Heart right ventricle (tissue), 16 donors: ENCODE measurements around the gene RASSF1. TPM values are rescaled to one million over a fixed set of nuclear protein-coding genes. Genes with fewer than 3 reads are reported as not detected.
"Not testable (repeated sequence)": the region's sequence is repeated elsewhere in the genome, so short reads cannot be mapped to it uniquely, and the experiment has no call there.

ENCODE experiments used
- ATAC-seq, 8 donors: fragments of 200-7000 bp; cut with Tn5 transposase; one replicate each; pipeline ENCODE4 v1.9.1; 2020; ENCODE audit warnings: mild to moderate bottlenecking in 8 of 8, moderate library complexity in 8 of 8, moderate number of reproducible peaks in 1 of 8
- DNase-seq, 2 donors: peaks; one replicate each; pipeline ENCODE4 v3.0.0-alpha.2; 2020
- H3K27ac ChIP-seq, 10 donors: fragments of 200-600 bp; sonication (generic) in 2 of 10; one replicate each; pipeline versions ENCODE4 v1.5.0 to v1.8.0; 2020 to 2022; ENCODE audit warnings: mild to moderate bottlenecking in 3 of 10
- H3K27me3 ChIP-seq, 7 donors: fragments of 200-600 bp; one replicate each; pipeline ENCODE4 v1.8.0; 2021 to 2022; ENCODE audit warnings: mild to moderate bottlenecking in 2 of 7
- H3K36me3 ChIP-seq, 9 donors: fragments of 200-600 bp; sonication (generic) in 1 of 9; one replicate each; pipeline versions ENCODE4 v1.5.0 to v1.8.0; 2020 to 2022; ENCODE audit warnings: mild to moderate bottlenecking in 2 of 9
- H3K4me1 ChIP-seq, 9 donors: fragments of 200-600 bp; sonication (generic) in 1 of 9; one replicate each; pipeline versions ENCODE4 v1.5.0 to v1.8.0; 2020 to 2022; ENCODE audit warnings: mild to moderate bottlenecking in 4 of 9
- H3K4me3 ChIP-seq, 10 donors: fragments of 200-600 bp; sonication (generic) in 2 of 10; one replicate each; pipeline versions ENCODE4 v1.5.0 to v1.8.0; 2020 to 2022; ENCODE audit warnings: mild to moderate bottlenecking in 7 of 10, moderate library complexity in 2 of 10
- H3K9me3 ChIP-seq, 11 donors: fragments of 200-600 bp in 10 of 11; sonication (generic) in 2 of 11; one replicate each; pipeline versions ENCODE4 v1.5.0 to v1.8.0; 2013 to 2022; ENCODE audit warnings: mild to moderate bottlenecking in 2 of 11, control low read depth in 1 of 11, moderate library complexity in 1 of 11
- WGBS, 2 donors: extraction: QIAGEN DNeasy Blood & Tissue Kit; methylation state at CpG; one replicate each; pipeline ENCODE4 v1.1.7; 2013; ENCODE audit warnings: inconsistent platforms in 1 of 2; 5-methylcytosine and 5-hydroxymethylcytosine counted together
- intact Hi-C, 10 donors: fragments of 100-400 bp; cut with DNase I; formaldehyde crosslinking; loops; one replicate each; pipeline versions ENCODE4 v1.11.1 to v1.14.2; 2022
- polyA plus RNA-seq, 2 donors: library from polyadenylated mRNA; stranded (reverse); fragments of 200-250 nt; gene quantifications; one replicate each; pipeline ENCODE4 v1.2.3, GENCODE V29; 2013
- total RNA-seq, 10 donors: library from RNA; stranded (reverse); fragmentation: NEBNext Ultra II Directional in 3 of 10; extraction: Animal tissue kit (Norgen Biotek cat#: 25700) in 3 of 10; gene quantifications; one replicate each; pipeline versions ENCODE4 v1.2.1 to v1.2.4, GENCODE V29; 2021 to 2023
- TF ChIP-seq, protein P1 (sequence below), 9 donors: fragments of 200-600 bp; sonication (generic) in 2 of 9; IDR thresholded peaks; one replicate each; pipeline versions ENCODE4 v1.5.0 to v1.8.0; 2021 to 2022; ENCODE audit warnings: antibody characterized with exemption in 9 of 9, mild to moderate bottlenecking in 5 of 9, moderate library complexity in 1 of 9
- donor health status: Arrhythmogenic right ventricular cardiomyopathy.
- donor health status: ischemic (EF 13 %, LVEDD 7.1; RV severe dilation, severe dysfunction).
- donor health status: healthy with polysubstance abuse.
- donor health status: DM: no; HTN: yes; CAD: no.
- donor health status: DM: no; HTN: no; CAD: no.
- donor health status: ischemic (EF 25% LVEDD 6.9; RV normal size, moderate dysfunction).
- donor health status: ischemic (EF 25% LVEDD 5.7; RV mildly dilated, moderate dysfunction).
- donor health status: healthy.
- donor health status: DM: yes; HTN: yes; CAD: no.
- donor health status: Ischemic cardiomyopathy.
- donor health status: ischemic (EF 35%, LVEDD 5.7; RV mildly dilated, moderate dysfunction).
- donor health status: nonischemic (EF 11% LVEDD 7.7; RV severe dilation, severe dysfunction).
- donor health status: DM: yes; HTN: yes; CAD: no.
- donor health status: PGD.
- donor health status: ischemic (EF 29% LVEDD 5.4; RV normal size, mild dysfunction).
- donor health status: nonischemic (EF 23%, LVEDD 6.1; RV moderate dilation, normal function).

RASSF1 gene
- total and polyA plus RNA-seq, 12 donors, result 9.9 to 59.8 (median 13.1) TPM

DNA sequence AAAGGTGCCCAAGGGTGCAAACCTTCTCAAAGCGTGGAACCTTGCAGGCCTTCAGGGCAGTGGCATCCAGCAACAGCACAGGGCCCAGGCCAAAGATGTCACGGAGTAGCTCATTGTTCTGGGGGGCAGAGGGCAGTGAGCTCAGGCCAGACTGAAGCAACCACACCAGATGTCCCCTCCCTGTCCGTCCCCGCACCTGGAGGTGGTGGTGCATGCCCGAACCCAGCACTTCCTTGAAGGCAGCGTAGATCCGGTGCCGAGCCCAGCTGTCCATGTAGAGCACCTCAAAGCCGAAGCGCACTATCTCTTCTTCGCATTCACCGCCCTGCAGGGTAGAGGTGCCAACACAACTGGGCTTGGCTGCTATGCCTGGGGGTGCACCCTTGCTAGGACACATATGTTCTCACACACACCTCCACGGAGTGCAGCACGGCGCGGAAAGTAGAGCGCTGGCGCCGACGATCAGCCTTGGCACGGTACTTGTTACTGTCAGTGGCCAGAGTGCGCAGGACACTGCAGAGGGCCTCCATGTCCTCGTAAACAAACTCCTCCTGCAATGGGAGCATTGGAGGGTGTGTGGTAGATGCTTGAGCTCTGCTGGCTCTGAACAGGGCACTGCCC, 52.1 kb downstream of the RASSF1 start:
- H3K27ac ChIP-seq, result peak overlapping the region in 8 of 10 donors; percentile 70 to 88 (median 80)
- no peaks in the 10 kb centered on the region for H3K27me3 ChIP-seq
- ATAC-seq (no peak), DNase-seq (no peak)
- WGBS, 2 donors, result 89 to 93% methylated on average over 23 of the region's 23 CpGs
- peaks cover 0 to 43% (median 28%) of the 10 kb centered on the region in 9 donors for H3K36me3 ChIP-seq
- TF ChIP-seq, protein P1, sequence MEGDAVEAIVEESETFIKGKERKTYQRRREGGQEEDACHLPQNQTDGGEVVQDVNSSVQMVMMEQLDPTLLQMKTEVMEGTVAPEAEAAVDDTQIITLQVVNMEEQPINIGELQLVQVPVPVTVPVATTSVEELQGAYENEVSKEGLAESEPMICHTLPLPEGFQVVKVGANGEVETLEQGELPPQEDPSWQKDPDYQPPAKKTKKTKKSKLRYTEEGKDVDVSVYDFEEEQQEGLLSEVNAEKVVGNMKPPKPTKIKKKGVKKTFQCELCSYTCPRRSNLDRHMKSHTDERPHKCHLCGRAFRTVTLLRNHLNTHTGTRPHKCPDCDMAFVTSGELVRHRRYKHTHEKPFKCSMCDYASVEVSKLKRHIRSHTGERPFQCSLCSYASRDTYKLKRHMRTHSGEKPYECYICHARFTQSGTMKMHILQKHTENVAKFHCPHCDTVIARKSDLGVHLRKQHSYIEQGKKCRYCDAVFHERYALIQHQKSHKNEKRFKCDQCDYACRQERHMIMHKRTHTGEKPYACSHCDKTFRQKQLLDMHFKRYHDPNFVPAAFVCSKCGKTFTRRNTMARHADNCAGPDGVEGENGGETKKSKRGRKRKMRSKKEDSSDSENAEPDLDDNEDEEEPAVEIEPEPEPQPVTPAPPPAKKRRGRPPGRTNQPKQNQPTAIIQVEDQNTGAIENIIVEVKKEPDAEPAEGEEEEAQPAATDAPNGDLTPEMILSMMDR (IDR thresholded peaks at IDR 0.05), result no peak
- peaks cover 17 to 66% (median 47%) of the 10 kb centered on the region in 9 donors for H3K4me1 ChIP-seq
- H3K9me3 ChIP-seq, result no peaks in the 10 kb centered on the region
- intact Hi-C loops, result no loop called here
- H3K4me3 ChIP-seq, result no peak overlapping the region

DNA sequence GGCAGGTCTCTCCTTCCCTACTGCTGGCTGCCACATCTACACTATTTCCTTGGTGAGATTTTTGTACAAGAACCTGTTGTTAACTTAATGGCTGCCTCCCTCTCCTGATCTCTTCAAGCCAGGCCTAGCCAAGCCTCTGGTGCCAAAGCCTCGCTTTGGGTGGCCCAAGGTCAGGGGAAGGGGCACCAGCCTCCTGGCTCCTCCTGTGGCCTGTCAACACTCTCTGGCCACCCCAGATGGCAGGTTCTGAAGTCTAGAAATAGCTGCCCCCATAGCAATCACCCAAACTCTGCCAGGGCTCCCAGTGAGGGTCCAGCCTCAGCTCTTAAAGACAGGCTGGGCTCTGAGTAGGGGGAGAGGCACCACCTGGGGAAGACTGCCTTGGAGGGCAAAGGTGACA, 53.4 kb downstream of the RASSF1 start:
- TF ChIP-seq, protein P1 (IDR thresholded peaks at IDR 0.05), result no peak
- ATAC-seq, result peak; percentile 38 to 71 (median 55)

DNA sequence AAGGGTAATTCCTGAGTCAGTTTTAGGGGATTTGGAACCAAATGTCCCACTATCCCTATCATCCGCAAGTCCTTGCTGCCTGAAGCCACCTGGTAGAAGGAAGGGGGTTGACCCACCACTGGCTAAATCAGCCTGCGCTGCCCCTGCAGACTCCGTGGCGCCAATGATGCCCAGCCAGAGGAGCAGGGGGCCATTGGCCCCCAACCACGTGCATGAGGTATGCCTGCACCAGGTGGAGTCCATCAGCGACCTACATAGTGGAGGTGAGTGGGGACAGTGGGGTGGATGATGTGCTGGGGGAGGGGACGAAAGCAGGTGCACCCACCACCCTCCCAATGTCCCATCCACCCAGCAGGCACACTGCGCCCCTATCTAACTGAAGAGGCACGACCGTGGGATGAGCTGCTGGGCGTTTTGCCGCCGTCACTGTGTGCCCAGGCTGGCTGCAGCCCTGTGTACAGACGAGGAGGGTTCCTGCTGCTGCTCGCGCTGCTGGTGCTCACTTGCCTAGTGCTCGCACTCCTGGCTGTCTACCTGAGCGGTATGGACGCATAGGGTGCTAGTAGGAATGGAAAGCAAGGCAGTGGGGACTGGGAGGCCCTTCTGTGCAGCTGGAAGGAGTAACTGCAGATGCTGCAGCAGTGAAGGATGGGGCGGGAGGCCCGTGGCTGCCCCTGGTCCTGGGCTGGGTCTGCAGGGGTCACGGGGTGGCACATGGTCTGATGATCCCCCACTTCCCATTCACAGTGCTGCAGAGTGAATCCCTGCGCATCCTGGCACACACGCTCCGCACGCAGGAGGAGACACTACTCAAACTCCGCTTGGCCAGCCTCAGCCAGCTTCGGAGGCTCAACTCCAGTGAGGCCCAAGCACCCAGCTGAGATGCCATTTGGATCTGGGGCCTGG, 54.1 kb downstream of the RASSF1 start:
- no peaks in the 10 kb centered on the region for H3K27me3 ChIP-seq
- H3K9me3 ChIP-seq, result no peaks in the 10 kb centered on the region
- H3K27ac ChIP-seq, result peak overlapping the region in 9 of 10 donors; percentile 42 to 88 (median 79)
- no peak overlapping the region for H3K4me3 ChIP-seq
- ATAC-seq (peak in 2 of 8 donors; percentile 2 to 10), DNase-seq (no peak)
- peaks cover 0 to 43% (median 28%) of the 10 kb centered on the region in 9 donors for H3K36me3 ChIP-seq
- TF ChIP-seq, protein P1 (IDR thresholded peaks at IDR 0.05), result no peak
- peaks cover 9 to 54% (median 32%) of the 10 kb centered on the region in 9 donors for H3K4me1 ChIP-seq
- 85% methylated on average over 28 of the region's 28 CpGs for WGBS, 2 donors
- intact Hi-C loops, result no loop called here

More for the DNA sequence above, 53.4 kb downstream of the RASSF1 start:
- peaks cover 10 to 57% (median 37%) of the 10 kb centered on the region in 9 donors for H3K4me1 ChIP-seq
- WGBS, 2 donors, result 56 to 71% methylated on average over 1 of the region's 1 CpG
- intact Hi-C loops, result no loop called here
- no peaks in the 10 kb centered on the region for H3K27me3 ChIP-seq
- no peak overlapping the region for H3K4me3 ChIP-seq
- H3K36me3 ChIP-seq, result peaks cover 0 to 43% (median 28%) of the 10 kb centered on the region in 9 donors
- H3K27ac ChIP-seq, result peak overlapping the region in 9 of 10 donors; percentile 42 to 88 (median 79)
- no peaks in the 10 kb centered on the region for H3K9me3 ChIP-seq
- peak; percentile 61 to 68 for DNase-seq

DNA sequence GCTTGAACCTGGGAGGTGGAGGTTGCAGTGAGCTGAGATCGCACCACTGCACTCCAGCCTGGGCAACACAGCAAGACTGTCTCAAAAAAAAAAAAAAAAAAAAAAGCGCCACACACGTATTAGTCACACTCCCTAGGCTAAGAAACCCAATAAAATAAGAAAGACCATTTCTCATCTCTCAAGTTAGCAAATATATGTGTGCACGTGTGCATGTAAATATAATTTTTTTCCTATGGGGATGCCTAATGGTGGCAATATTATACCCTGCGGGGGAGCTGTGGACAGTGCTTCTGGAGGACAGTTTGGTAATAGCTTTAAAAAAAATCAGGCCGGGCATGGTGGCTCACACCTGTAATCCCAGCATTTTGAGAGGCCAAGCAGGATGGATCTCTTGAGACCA, 56.5 kb downstream of the RASSF1 start:
- WGBS, 2 donors, result 86 to 90% methylated on average over 6 of the region's 6 CpGs
- intact Hi-C loops, H3K9me3 ChIP-seq, ATAC-seq, DNase-seq, H3K27me3 ChIP-seq, H3K27ac ChIP-seq, H3K4me3 ChIP-seq: not testable (repeated sequence)
- Histone ChIP-seq H3K4me1 (peaks cover 0 to 54% (median 25%) of the 10 kb centered on the region in 9 donors), H3K36me3 (peaks cover 0 to 29% (median 18%) of the 10 kb centered on the region in 9 donors)

Other genes with a start within 250 kb of the RASSF1 start
- 10 to 100 TPM in 5 of 10 donors, 1 to 10 TPM in 5; 5.1 to 37.2 (median 10.2) TPM for gene SEMA3F, start 185.5 kb downstream of the RASSF1 start, total RNA-seq
- 10 to 100 TPM; 15.1 to 21.3 TPM for gene SEMA3F, start 185.5 kb downstream of the RASSF1 start, polyA plus RNA-seq
- not detected for gene GNAT1, start 149.2 kb downstream of the RASSF1 start, total RNA-seq
- gene GNAT1, start 149.2 kb downstream of the RASSF1 start, polyA plus RNA-seq, result not detected
- gene SLC38A3, start 135.6 kb downstream of the RASSF1 start, total RNA-seq, result 10 to 100 TPM in 7 of 10 donors, 1 to 10 TPM in 3; 6.2 to 16.4 (median 11.2) TPM
- gene SLC38A3, start 135.6 kb downstream of the RASSF1 start, polyA plus RNA-seq, result 10 to 100 TPM in 1 of 2 donors, 1 to 10 TPM in 1; 1.4 to 11.8 TPM
- gene GNAI2, start 104.6 kb downstream of the RASSF1 start, total RNA-seq, result 100 to 1,000 TPM; 112 to 270 (median 146) TPM
- 100 to 1,000 TPM; 107 to 171 TPM for gene GNAI2, start 104.6 kb downstream of the RASSF1 start, polyA plus RNA-seq
- gene SEMA3B, start 71.7 kb downstream of the RASSF1 start, total RNA-seq, result 10 to 100 TPM; 14.9 to 28.8 (median 21.9) TPM
- gene SEMA3B, start 71.7 kb downstream of the RASSF1 start, polyA plus RNA-seq, result 10 to 100 TPM; 21.2 to 46.7 TPM
- 10 to 100 TPM; 13.2 to 45.2 (median 33.2) TPM for gene LSMEM2, start 61.7 kb downstream of the RASSF1 start, total RNA-seq
- gene LSMEM2, start 61.7 kb downstream of the RASSF1 start, polyA plus RNA-seq, result 10 to 100 TPM in 1 of 2 donors, 1 to 10 TPM in 1; 1.9 to 26.3 TPM
- 10 to 100 TPM; 45.3 to 96.2 (median 54.1) TPM for gene IFRD2, start 48.4 kb downstream of the RASSF1 start, total RNA-seq
- 100 to 1,000 TPM in 1 of 2 donors, 10 to 100 TPM in 1; 88.1 to 123 TPM for gene IFRD2, start 48.4 kb downstream of the RASSF1 start, polyA plus RNA-seq
- 1 to 10 TPM in 8 of 10 donors, under 1 TPM in 2; 0.80 to 3.0 (median 1.9) TPM for gene HYAL3, start 41.4 kb downstream of the RASSF1 start, total RNA-seq
- gene HYAL3, start 41.4 kb downstream of the RASSF1 start, polyA plus RNA-seq, result 1 to 10 TPM; 2.0 to 2.8 TPM
- gene NAA80, start 41.4 kb downstream of the RASSF1 start, total RNA-seq, result 10 to 100 TPM in 1 of 10 donors, 1 to 10 TPM in 9; 7.7 to 11.1 (median 8.2) TPM
- gene NAA80, start 41.4 kb downstream of the RASSF1 start, polyA plus RNA-seq, result 10 to 100 TPM in 1 of 2 donors, 1 to 10 TPM in 1; 6.4 to 13.5 TPM
- 100 to 1,000 TPM in 1 of 10 donors, 10 to 100 TPM in 9; 48.8 to 120 (median 66.7) TPM for gene HYAL1, start 37.3 kb downstream of the RASSF1 start, total RNA-seq
- gene HYAL1, start 37.3 kb downstream of the RASSF1 start, polyA plus RNA-seq, result 10 to 100 TPM; 41.0 to 70.5 TPM
- 10 to 100 TPM; 25.1 to 94.0 (median 35.2) TPM for gene HYAL2, start 18.1 kb downstream of the RASSF1 start, total RNA-seq
- gene HYAL2, start 18.1 kb downstream of the RASSF1 start, polyA plus RNA-seq, result 100 to 1,000 TPM in 1 of 2 donors, 10 to 100 TPM in 1; 86.5 to 135 TPM
- gene TUSC2, start 12.6 kb downstream of the RASSF1 start, total RNA-seq, result 10 to 100 TPM; 23.7 to 34.9 (median 26.9) TPM
- 10 to 100 TPM; 27.4 to 59.1 TPM for gene TUSC2, start 12.6 kb downstream of the RASSF1 start, polyA plus RNA-seq
- gene ZMYND10, start 4.9 kb upstream of the RASSF1 start, total RNA-seq, result under 1 TPM in 3 of 10 donors, not detected in 7; 0.15 to 0.65 (median 0.22) TPM
- under 1 TPM; 0.20 to 0.88 TPM for gene ZMYND10, start 4.9 kb upstream of the RASSF1 start, polyA plus RNA-seq
- 10 to 100 TPM; 13.0 to 23.6 (median 16.3) TPM for gene NPRL2, start 9.9 kb upstream of the RASSF1 start, total RNA-seq
- gene NPRL2, start 9.9 kb upstream of the RASSF1 start, polyA plus RNA-seq, result 10 to 100 TPM; 15.5 to 29.8 TPM
- 10 to 100 TPM in 1 of 10 donors, 1 to 10 TPM in 9; 3.9 to 10.9 (median 5.6) TPM for gene CYB561D2, start 10.0 kb upstream of the RASSF1 start, total RNA-seq
- gene CYB561D2, start 10.0 kb upstream of the RASSF1 start, polyA plus RNA-seq, result 10 to 100 TPM in 1 of 2 donors, 1 to 10 TPM in 1; 8.1 to 21.8 TPM
- 10 to 100 TPM; 18.7 to 32.8 (median 24.2) TPM for gene TMEM115, start 18.7 kb upstream of the RASSF1 start, total RNA-seq
- gene TMEM115, start 18.7 kb upstream of the RASSF1 start, polyA plus RNA-seq, result 10 to 100 TPM; 18.1 to 47.6 TPM
- gene CACNA2D2, start 162.8 kb upstream of the RASSF1 start, total RNA-seq, result 1 to 10 TPM in 9 of 10 donors, under 1 TPM in 1; 0.95 to 3.9 (median 2.6) TPM
- 1 to 10 TPM in 1 of 2 donors, under 1 TPM in 1; 0.42 to 2.2 TPM for gene CACNA2D2, start 162.8 kb upstream of the RASSF1 start, polyA plus RNA-seq
- 10 to 100 TPM; 31.6 to 49.9 (median 43.4) TPM for gene C3orf18, start 226.9 kb upstream of the RASSF1 start, total RNA-seq
- 10 to 100 TPM; 19.9 to 28.7 TPM for gene C3orf18, start 226.9 kb upstream of the RASSF1 start, polyA plus RNA-seq
- gene HEMK1, start 228.7 kb upstream of the RASSF1 start, total RNA-seq, result 10 to 100 TPM; 10.6 to 19.0 (median 14.8) TPM
- gene HEMK1, start 228.7 kb upstream of the RASSF1 start, polyA plus RNA-seq, result 10 to 100 TPM; 13.5 to 17.7 TPM